Activated T-cell treated with anti-CD3 and anti-CD28 coated beads for 24 hours (primary cell): Measurements from ENCODE around the gene ABTB2.
"Not testable (repeated sequence)": the region's sequence is repeated elsewhere in the genome, so short reads cannot be mapped to it uniquely, and the experiment has no call there.

Experiments used
- DNase-seq: peaks from one replicate; pipeline ENCODE4 v3.0.0-alpha.2; 2020; ENCODE audit warnings: low read depth

ABTB2 gene

GRCh38 chr11:34357701-34358257 is at the start of gene ABTB2:
Gene ABTB2, minus strand, starts transcription at chr11:34358010.
- DNase-seq: peak; percentile 95

- no peak for DNase-seq
Observed at GRCh38 chr11:34407121-34407813, 49.5 kb upstream of the ABTB2 start.

- DNase-seq: no peak
Observed at GRCh38 chr11:34406413-34406812, 48.6 kb upstream of the ABTB2 start.

- DNase-seq: no peak
Observed at GRCh38 chr11:34405079-34405858, 47.5 kb upstream of the ABTB2 start.

- DNase-seq: no peak
Observed at GRCh38 chr11:34404280-34404679, 46.5 kb upstream of the ABTB2 start.

- DNase-seq: no peak
Observed at GRCh38 chr11:34403431-34403830, 45.6 kb upstream of the ABTB2 start.

GRCh38 chr11:34397811-34398210 is 40.0 kb upstream of the ABTB2 start:
- DNase-seq: no peak

GRCh38 chr11:34397120-34397519 is 39.3 kb upstream of the ABTB2 start:
- no peak for DNase-seq

GRCh38 chr11:34395916-34396550 is 38.2 kb upstream of the ABTB2 start:
- no peak for DNase-seq

- DNase-seq: no peak
Observed at GRCh38 chr11:34394771-34395300, 37.0 kb upstream of the ABTB2 start.

GRCh38 chr11:34387653-34388052 is 29.8 kb upstream of the ABTB2 start:
- no peak for DNase-seq

- not testable (repeated sequence) for DNase-seq
Observed at GRCh38 chr11:34386356-34386755, 28.5 kb upstream of the ABTB2 start.

GRCh38 chr11:34382532-34383276 is 24.9 kb upstream of the ABTB2 start:
- no peak for DNase-seq

GRCh38 chr11:34381775-34382174 is 24.0 kb upstream of the ABTB2 start:
- no peak for DNase-seq

GRCh38 chr11:34380696-34381095 is 22.9 kb upstream of the ABTB2 start:
- no peak for DNase-seq

GRCh38 chr11:34379539-34379938 is 21.7 kb upstream of the ABTB2 start:
- no peak for DNase-seq

- DNase-seq: no peak
Observed at GRCh38 chr11:34379079-34379478, 21.3 kb upstream of the ABTB2 start.

- no peak for DNase-seq
Observed at GRCh38 chr11:34373727-34374126, 15.9 kb upstream of the ABTB2 start.

- DNase-seq: no peak
Observed at GRCh38 chr11:34366522-34366921, 8.7 kb upstream of the ABTB2 start.

GRCh38 chr11:34364102-34364501 is 6.3 kb upstream of the ABTB2 start:
- no peak for DNase-seq

- no peak for DNase-seq
Observed at GRCh38 chr11:34363363-34364084, 5.7 kb upstream of the ABTB2 start.
